ENCODE measurements around the gene NELL1.

The NELL1 gene

DNA sequence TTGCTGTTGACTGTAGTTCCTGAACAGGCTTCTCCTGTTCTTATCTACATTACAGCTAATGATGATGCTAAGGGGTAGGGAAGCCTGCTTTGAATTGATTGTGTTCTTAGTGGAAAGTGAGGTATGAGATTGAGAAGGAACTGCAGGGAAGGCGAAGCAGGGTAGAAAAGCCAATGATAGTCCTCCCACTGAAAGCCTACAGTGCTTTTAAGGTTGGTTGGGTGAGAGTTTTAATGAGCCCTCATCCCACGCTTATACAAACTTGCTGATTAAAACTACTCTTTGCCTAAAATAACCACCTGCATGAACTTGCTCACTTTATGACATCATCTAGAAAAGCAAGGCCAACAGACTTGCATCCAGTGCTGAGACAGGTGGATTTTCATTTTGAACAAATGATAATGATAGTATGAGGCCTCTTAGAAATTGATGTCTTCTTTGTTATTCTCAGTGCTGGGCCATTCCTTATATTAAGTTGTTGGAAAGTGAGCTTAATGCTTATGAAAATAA is 891.1 kb downstream of the NELL1 start:
- Histone ChIP-seq H2AFZ (ENCODE audit: low read length) (no peak overlapping the region), H3K4me3 (ENCODE audit: low read length, poor library complexity, severe bottlenecking) (no peak overlapping the region), H3K4me2 (ENCODE audit: low read depth, low read length, poor library complexity, severe bottlenecking) (no peak overlapping the region), H3F3A (ENCODE audit: low read depth) (no peaks in the 10 kb centered on the region), H3K4me1 (ENCODE audit: insufficient read depth, low read length, poor library complexity, severe bottlenecking) (no peaks in the 10 kb centered on the region), H3K79me2 (ENCODE audit: insufficient read depth, low read length) (no peaks in the 10 kb centered on the region), H3K9me3 (ENCODE audit: insufficient read depth, low read depth, low read length) (no peaks in the 10 kb centered on the region), H3K9ac (ENCODE audit: low read depth, low read length, poor library complexity, severe bottlenecking) (no peak overlapping the region), H3K9me2 (replicated peaks; ENCODE audit: low read depth, low read length) (no peaks in the 10 kb centered on the region), H3K36me3 (ENCODE audit: insufficient read depth, low read length) (no peaks in the 10 kb centered on the region), H4K20me1 (ENCODE audit: insufficient read depth, low read length, poor library complexity, severe bottlenecking) (no peaks in the 10 kb centered on the region), H3K27me3 (ENCODE audit: insufficient read depth, low read length, poor library complexity, severe bottlenecking) (no peaks in the 10 kb centered on the region)
- no peak for TF ChIP-seq EZH2phosphoT487 (IDR thresholded peaks at IDR 0.05; ENCODE audit: borderline replicate concordance)
- TF ChIP-seq, protein P1, sequence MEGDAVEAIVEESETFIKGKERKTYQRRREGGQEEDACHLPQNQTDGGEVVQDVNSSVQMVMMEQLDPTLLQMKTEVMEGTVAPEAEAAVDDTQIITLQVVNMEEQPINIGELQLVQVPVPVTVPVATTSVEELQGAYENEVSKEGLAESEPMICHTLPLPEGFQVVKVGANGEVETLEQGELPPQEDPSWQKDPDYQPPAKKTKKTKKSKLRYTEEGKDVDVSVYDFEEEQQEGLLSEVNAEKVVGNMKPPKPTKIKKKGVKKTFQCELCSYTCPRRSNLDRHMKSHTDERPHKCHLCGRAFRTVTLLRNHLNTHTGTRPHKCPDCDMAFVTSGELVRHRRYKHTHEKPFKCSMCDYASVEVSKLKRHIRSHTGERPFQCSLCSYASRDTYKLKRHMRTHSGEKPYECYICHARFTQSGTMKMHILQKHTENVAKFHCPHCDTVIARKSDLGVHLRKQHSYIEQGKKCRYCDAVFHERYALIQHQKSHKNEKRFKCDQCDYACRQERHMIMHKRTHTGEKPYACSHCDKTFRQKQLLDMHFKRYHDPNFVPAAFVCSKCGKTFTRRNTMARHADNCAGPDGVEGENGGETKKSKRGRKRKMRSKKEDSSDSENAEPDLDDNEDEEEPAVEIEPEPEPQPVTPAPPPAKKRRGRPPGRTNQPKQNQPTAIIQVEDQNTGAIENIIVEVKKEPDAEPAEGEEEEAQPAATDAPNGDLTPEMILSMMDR (conservative IDR thresholded peaks at IDR 0.05; ENCODE audit: low read length): no peak

DNA sequence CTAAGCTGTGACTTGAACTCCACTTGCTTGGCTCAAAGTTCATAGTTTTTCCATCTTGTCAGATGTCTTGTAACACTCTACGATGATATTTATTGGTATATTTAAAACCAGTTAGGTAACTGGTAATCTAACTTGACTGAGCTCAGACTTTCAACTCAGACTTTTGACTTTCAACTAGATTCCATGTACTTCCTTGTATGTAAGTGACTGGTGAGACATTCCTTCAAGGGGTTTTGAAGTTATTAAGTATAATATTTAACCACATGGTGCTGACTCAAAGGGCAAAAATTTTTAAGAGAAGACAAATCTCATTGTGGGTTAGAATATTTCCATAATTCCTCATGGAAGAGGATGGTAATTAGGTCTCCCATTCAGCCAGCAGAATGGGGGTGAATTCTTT is 892.2 kb downstream of the NELL1 start:
- Histone ChIP-seq H3K9me3 (ENCODE audit: insufficient read depth, low read depth, low read length) (no peaks in the 10 kb centered on the region), H3K79me2 (ENCODE audit: insufficient read depth, low read length) (no peaks in the 10 kb centered on the region), H3K9me2 (replicated peaks; ENCODE audit: low read depth, low read length) (no peaks in the 10 kb centered on the region), H3K27me3 (ENCODE audit: insufficient read depth, low read length, poor library complexity, severe bottlenecking) (no peaks in the 10 kb centered on the region), H4K20me1 (ENCODE audit: insufficient read depth, low read length, poor library complexity, severe bottlenecking) (no peaks in the 10 kb centered on the region), H3K4me2 (ENCODE audit: low read depth, low read length, poor library complexity, severe bottlenecking) (no peak overlapping the region), H3F3A (ENCODE audit: low read depth) (no peaks in the 10 kb centered on the region), H3K4me1 (ENCODE audit: insufficient read depth, low read length, poor library complexity, severe bottlenecking) (no peaks in the 10 kb centered on the region), H3K36me3 (ENCODE audit: insufficient read depth, low read length) (no peaks in the 10 kb centered on the region), H3K4me3 (ENCODE audit: low read length, poor library complexity, severe bottlenecking) (no peak overlapping the region), H3K9ac (ENCODE audit: low read depth, low read length, poor library complexity, severe bottlenecking) (no peak overlapping the region), H2AFZ (ENCODE audit: low read length) (no peak overlapping the region)
- TF ChIP-seq EZH2phosphoT487 (IDR thresholded peaks at IDR 0.05; ENCODE audit: borderline replicate concordance): no peak
- TF ChIP-seq, protein P1 (conservative IDR thresholded peaks at IDR 0.05; ENCODE audit: low read length): no peak

DNA sequence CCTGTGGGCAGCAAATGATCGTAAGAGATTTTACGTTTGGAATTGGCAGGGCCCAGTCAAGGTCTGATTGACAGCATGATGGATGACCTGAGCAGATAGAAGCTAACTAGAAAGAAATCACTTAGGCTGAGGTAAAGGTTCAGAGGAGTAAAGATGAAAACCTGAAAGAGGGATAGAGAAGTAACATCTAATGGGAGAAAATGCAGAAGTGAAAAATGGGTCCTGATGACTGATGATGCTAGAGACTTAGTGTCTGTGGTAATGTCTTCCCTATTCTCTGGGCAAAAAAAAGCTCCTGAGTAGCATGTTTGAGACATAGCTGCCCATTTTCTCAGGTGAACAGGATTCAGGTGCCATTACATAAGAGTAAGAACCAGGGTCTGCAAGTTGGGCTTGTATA is 894.7 kb downstream of the NELL1 start:
- Histone ChIP-seq H4K20me1 (ENCODE audit: insufficient read depth, low read length, poor library complexity, severe bottlenecking) (no peaks in the 10 kb centered on the region), H3K9me3 (ENCODE audit: insufficient read depth, low read depth, low read length) (no peaks in the 10 kb centered on the region), H3K79me2 (ENCODE audit: insufficient read depth, low read length) (no peaks in the 10 kb centered on the region), H3K4me1 (ENCODE audit: insufficient read depth, low read length, poor library complexity, severe bottlenecking) (no peaks in the 10 kb centered on the region), H3K9me2 (replicated peaks; ENCODE audit: low read depth, low read length) (no peaks in the 10 kb centered on the region), H3K27me3 (ENCODE audit: insufficient read depth, low read length, poor library complexity, severe bottlenecking) (no peaks in the 10 kb centered on the region), H3K4me2 (ENCODE audit: low read depth, low read length, poor library complexity, severe bottlenecking) (no peak overlapping the region), H3K36me3 (ENCODE audit: insufficient read depth, low read length) (no peaks in the 10 kb centered on the region), H2AFZ (ENCODE audit: low read length) (no peak overlapping the region), H3K9ac (ENCODE audit: low read depth, low read length, poor library complexity, severe bottlenecking) (no peak overlapping the region), H3K4me3 (ENCODE audit: low read length, poor library complexity, severe bottlenecking) (no peak overlapping the region), H3F3A (ENCODE audit: low read depth) (no peaks in the 10 kb centered on the region)
- TF ChIP-seq EZH2phosphoT487 (IDR thresholded peaks at IDR 0.05; ENCODE audit: borderline replicate concordance): no peak
- TF ChIP-seq, protein P1 (conservative IDR thresholded peaks at IDR 0.05; ENCODE audit: low read length): no peak
